Neural cell (in vitro differentiated cells): ENCODE measurements around the gene ENTPD8. TPM values are rescaled to one million over a fixed set of nuclear protein-coding genes. Genes with fewer than 3 reads are reported as not detected.

Experiments used
- H2AFZ ChIP-seq: fragments of 200-600, 300-800 bp; sonication (generic), shearing (Covaris generic); 2 replicates; pipeline ENCODE4 v1.6.0; 2014; ENCODE audit warnings: low read depth, mild to moderate bottlenecking, antibody characterized with exemption, low read length, moderate library complexity
- H3F3A ChIP-seq: fragments of 200-600 bp; shearing (Covaris generic); 2 replicates; pipeline ENCODE4 v1.6.1; 2016; ENCODE audit warnings: mild to moderate bottlenecking, moderate library complexity, mixed read lengths, antibody characterized with exemption, low read length; ENCODE audit not compliant: insufficient read depth, poor library complexity, severe bottlenecking
- H3K27ac ChIP-seq: fragments of 200-600, 300-800 bp; sonication (generic), shearing (Covaris generic); 2 replicates; pipeline ENCODE4 v1.5.1; 2014; ENCODE audit warnings: mild to moderate bottlenecking, low read length, moderate library complexity
- H3K27me3 ChIP-seq: fragments of 300-800, 200-600 bp; sonication (generic), shearing (Covaris generic); 2 replicates; pipeline ENCODE4 v1.6.0; 2014; ENCODE audit warnings: mild to moderate bottlenecking, low read depth, low read length, moderate library complexity; ENCODE audit not compliant: insufficient read depth
- H3K36me3 ChIP-seq: fragments of 300-800, 200-600 bp; sonication (generic), shearing (Covaris generic); 2 replicates; pipeline ENCODE4 v1.5.1; 2014; ENCODE audit warnings: mild to moderate bottlenecking, antibody characterized with exemption, low read length, moderate library complexity; ENCODE audit not compliant: insufficient read depth
- H3K4me2 ChIP-seq: fragments of 300-800, 200-600 bp; sonication (generic), shearing (Covaris generic); 2 replicates; pipeline ENCODE4 v1.6.0; 2014; ENCODE audit warnings: mild to moderate bottlenecking, low read length
- H3K4me3 ChIP-seq: fragments of 300-800, 200-600 bp; sonication (generic), shearing (Covaris generic); 2 replicates; pipeline ENCODE4 v1.5.1; 2014; ENCODE audit warnings: mild to moderate bottlenecking, low read length, moderate library complexity
- H3K79me2 ChIP-seq: fragments of 200-600 bp; shearing (Covaris generic); replicated peaks from 2 replicates; pipeline ENCODE4 v1.6.0; 2014; ENCODE audit warnings: mild to moderate bottlenecking, low read length, moderate library complexity; ENCODE audit not compliant: insufficient read depth
- H3K9ac ChIP-seq: fragments of 300-800, 200-600 bp; sonication (generic), shearing (Covaris generic); 2 replicates; pipeline ENCODE4 v1.6.1; 2016; ENCODE audit warnings: mild to moderate bottlenecking, low read length, mixed read lengths
- H3K9me2 ChIP-seq: fragments of 200-600 bp; shearing (Covaris generic); 2 replicates; pipeline ENCODE4 v1.6.1; 2016; ENCODE audit warnings: mild to moderate bottlenecking, low read length, mixed read lengths; ENCODE audit not compliant: insufficient read depth
- H3K9me3 ChIP-seq: fragments of 200-600, 300-800 bp; sonication (generic), shearing (Covaris generic); 2 replicates; pipeline ENCODE4 v1.6.1; 2016; ENCODE audit warnings: mild to moderate bottlenecking, mixed run types, low read length, moderate library complexity, mixed read lengths
- H4K20me1 ChIP-seq: fragments of 200-600 bp; shearing (Covaris generic); 2 replicates; pipeline ENCODE4 v1.6.1; 2016; ENCODE audit warnings: mild to moderate bottlenecking, mixed run types; ENCODE audit not compliant: insufficient read depth
- EP300 ChIP-seq: fragments of 450-650 bp; conservative IDR thresholded peaks from 2 replicates; pipeline ENCODE4 v1.6.1; 2014; ENCODE audit warnings: antibody characterized with exemption, mild to moderate bottlenecking, moderate library complexity; ENCODE audit not compliant: poor library complexity, severe bottlenecking
- EZH2 ChIP-seq: fragments of 200-600, 300-800 bp; shearing (Covaris generic), sonication (generic); IDR thresholded peaks from 2 replicates; pipeline ENCODE4 v1.6.1; 2014; ENCODE audit warnings: antibody characterized with exemption, low read length, borderline replicate concordance, mild to moderate bottlenecking; ENCODE audit not compliant: insufficient read depth, poor library complexity, severe bottlenecking
- MXI1 ChIP-seq: fragments of 450-650 bp; conservative IDR thresholded peaks from 2 replicates; pipeline ENCODE4 v1.6.1; 2014; ENCODE audit warnings: antibody characterized with exemption, mild to moderate bottlenecking; ENCODE audit not compliant: poor library complexity, severe bottlenecking
- POLR2AphosphoS5 ChIP-seq: IDR thresholded peaks from 2 replicates; pipeline ENCODE4 v1.6.1; 2012
- RAD21 ChIP-seq: fragments of 450-650 bp; conservative IDR thresholded peaks from 2 replicates; pipeline ENCODE4 v1.6.1; 2014; ENCODE audit warnings: antibody characterized with exemption, mild to moderate bottlenecking, moderate library complexity
- SMC3 ChIP-seq: fragments of 450-650 bp; conservative IDR thresholded peaks from 2 replicates; pipeline ENCODE4 v1.6.1; 2014; ENCODE audit warnings: antibody characterized with exemption, mild to moderate bottlenecking, moderate library complexity; ENCODE audit not compliant: poor library complexity
- TAF1 ChIP-seq: IDR thresholded peaks from 2 replicates; pipeline ENCODE4 v1.6.1; 2012; ENCODE audit warnings: low read depth
- polyA plus RNA-seq: library from polyadenylated mRNA; depleted of rRNA; stranded (reverse); fragments of >200 nt; gene quantifications from 2 replicates; pipeline ENCODE4 v1.2.3, GENCODE V29; 2014
- TF ChIP-seq, protein P1 (sequence below): fragments of 450-650 bp; IDR thresholded peaks from 2 replicates; pipeline ENCODE4 v1.5.1; 2014; ENCODE audit warnings: antibody characterized with exemption, mild to moderate bottlenecking, moderate library complexity; ENCODE audit not compliant: poor library complexity, severe bottlenecking
- TF ChIP-seq, protein P2 (sequence below): IDR thresholded peaks from 2 replicates; pipeline ENCODE4 v1.6.1; 2012; ENCODE audit warnings: borderline replicate concordance

The ENTPD8 gene
- polyA plus RNA-seq, 1 donor from 2014 or later, result not detected

- Histone ChIP-seq H3K27me3 (no peaks in the 10 kb centered on the region), H3K9me3 (no peaks in the 10 kb centered on the region), H3K4me2 (no peak overlapping the region), H3K27ac (no peak overlapping the region), H3K9me2 (no peaks in the 10 kb centered on the region), H3F3A (no peaks in the 10 kb centered on the region), H3K79me2 (no peaks in the 10 kb centered on the region), H2AFZ (no peak overlapping the region), H4K20me1 (no peaks in the 10 kb centered on the region), H3K9ac (no peak overlapping the region), H3K4me3 (no peak overlapping the region), H3K36me3 (no peaks in the 10 kb centered on the region)
- TF ChIP-seq RAD21, result no peak
Measured at GRCh38 chr9:137485343-137486140, 44.4 kb upstream of the ENTPD8 start.

DNA sequence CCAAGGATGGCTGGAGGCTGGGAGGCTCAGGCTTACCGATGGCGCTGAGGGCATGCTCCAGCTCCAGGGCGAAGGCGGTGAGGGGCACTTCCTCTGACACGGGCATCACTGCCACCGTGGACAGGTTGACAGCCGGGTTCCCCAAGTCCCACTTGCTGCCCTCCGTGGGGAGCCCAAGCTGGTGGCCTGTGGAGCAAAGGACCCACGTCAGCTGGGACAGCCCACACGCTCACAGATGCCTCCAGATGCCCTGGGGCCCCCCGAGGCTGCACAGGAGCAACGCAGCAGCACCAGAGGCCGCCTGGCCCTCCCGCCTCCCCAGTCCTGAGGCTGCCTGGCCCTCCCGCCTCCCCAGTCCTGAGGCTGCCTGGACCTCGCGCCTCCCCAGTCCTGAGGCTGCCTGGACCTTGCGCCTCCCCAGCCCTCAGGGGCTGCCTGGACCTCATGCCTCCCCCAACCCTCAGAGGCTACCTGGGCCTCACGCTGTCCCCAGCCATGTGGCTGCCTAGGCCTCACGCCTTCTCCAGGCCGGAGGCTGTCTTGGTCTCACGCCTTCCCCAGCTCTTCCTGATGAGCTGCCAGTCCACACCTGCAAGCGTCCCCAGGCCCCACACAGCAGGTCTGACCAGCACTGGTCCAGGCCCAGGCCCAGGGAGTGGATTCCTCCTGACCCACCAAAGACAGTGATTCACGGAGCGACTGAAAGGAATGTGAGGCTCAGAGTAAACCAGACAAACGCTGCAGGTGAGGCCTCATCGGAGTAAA, 43.6 kb upstream of the ENTPD8 start:
- Histone ChIP-seq H3K4me2 (no peak overlapping the region), H3K9me2 (no peaks in the 10 kb centered on the region), H2AFZ (no peak overlapping the region), H3F3A (no peaks in the 10 kb centered on the region), H3K36me3 (no peaks in the 10 kb centered on the region), H3K79me2 (no peaks in the 10 kb centered on the region), H3K9ac (no peak overlapping the region), H4K20me1 (no peaks in the 10 kb centered on the region), H3K4me3 (no peak overlapping the region), H3K9me3 (no peaks in the 10 kb centered on the region), H3K27ac (no peak overlapping the region), H3K27me3 (no peaks in the 10 kb centered on the region)
- TF ChIP-seq SMC3, result no peak
- no peak for TF ChIP-seq EZH2
- TF ChIP-seq MXI1, result no peak
- TF ChIP-seq EP300, result no peak
- TF ChIP-seq, protein P1, sequence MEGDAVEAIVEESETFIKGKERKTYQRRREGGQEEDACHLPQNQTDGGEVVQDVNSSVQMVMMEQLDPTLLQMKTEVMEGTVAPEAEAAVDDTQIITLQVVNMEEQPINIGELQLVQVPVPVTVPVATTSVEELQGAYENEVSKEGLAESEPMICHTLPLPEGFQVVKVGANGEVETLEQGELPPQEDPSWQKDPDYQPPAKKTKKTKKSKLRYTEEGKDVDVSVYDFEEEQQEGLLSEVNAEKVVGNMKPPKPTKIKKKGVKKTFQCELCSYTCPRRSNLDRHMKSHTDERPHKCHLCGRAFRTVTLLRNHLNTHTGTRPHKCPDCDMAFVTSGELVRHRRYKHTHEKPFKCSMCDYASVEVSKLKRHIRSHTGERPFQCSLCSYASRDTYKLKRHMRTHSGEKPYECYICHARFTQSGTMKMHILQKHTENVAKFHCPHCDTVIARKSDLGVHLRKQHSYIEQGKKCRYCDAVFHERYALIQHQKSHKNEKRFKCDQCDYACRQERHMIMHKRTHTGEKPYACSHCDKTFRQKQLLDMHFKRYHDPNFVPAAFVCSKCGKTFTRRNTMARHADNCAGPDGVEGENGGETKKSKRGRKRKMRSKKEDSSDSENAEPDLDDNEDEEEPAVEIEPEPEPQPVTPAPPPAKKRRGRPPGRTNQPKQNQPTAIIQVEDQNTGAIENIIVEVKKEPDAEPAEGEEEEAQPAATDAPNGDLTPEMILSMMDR, result no peak
- TF ChIP-seq RAD21, result no peak
- TF ChIP-seq, protein P2, sequence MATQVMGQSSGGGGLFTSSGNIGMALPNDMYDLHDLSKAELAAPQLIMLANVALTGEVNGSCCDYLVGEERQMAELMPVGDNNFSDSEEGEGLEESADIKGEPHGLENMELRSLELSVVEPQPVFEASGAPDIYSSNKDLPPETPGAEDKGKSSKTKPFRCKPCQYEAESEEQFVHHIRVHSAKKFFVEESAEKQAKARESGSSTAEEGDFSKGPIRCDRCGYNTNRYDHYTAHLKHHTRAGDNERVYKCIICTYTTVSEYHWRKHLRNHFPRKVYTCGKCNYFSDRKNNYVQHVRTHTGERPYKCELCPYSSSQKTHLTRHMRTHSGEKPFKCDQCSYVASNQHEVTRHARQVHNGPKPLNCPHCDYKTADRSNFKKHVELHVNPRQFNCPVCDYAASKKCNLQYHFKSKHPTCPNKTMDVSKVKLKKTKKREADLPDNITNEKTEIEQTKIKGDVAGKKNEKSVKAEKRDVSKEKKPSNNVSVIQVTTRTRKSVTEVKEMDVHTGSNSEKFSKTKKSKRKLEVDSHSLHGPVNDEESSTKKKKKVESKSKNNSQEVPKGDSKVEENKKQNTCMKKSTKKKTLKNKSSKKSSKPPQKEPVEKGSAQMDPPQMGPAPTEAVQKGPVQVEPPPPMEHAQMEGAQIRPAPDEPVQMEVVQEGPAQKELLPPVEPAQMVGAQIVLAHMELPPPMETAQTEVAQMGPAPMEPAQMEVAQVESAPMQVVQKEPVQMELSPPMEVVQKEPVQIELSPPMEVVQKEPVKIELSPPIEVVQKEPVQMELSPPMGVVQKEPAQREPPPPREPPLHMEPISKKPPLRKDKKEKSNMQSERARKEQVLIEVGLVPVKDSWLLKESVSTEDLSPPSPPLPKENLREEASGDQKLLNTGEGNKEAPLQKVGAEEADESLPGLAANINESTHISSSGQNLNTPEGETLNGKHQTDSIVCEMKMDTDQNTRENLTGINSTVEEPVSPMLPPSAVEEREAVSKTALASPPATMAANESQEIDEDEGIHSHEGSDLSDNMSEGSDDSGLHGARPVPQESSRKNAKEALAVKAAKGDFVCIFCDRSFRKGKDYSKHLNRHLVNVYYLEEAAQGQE, result no peak
- no peak for TF ChIP-seq POLR2AphosphoS5
- no peak for TF ChIP-seq TAF1
